Activated B cell treated with CpG ODN at 0.5 μM for 24 hours (primary cell): ENCODE results near the gene BARD1. TPM values are rescaled to one million over a fixed set of nuclear protein-coding genes. Genes with fewer than 3 reads are reported as not detected.
"Not testable (repeated sequence)": the region's sequence is repeated elsewhere in the genome, so short reads cannot be mapped to it uniquely, and the experiment has no call there.

Experiments
- ATAC-seq: fragments of 200-7000 bp; cut with Tn5 transposase; one replicate; pipeline ENCODE4 v1.10.0; 2021; ENCODE audit warnings: low read depth, mild to moderate bottlenecking, moderate library complexity
- CTCF ChIA-PET: fragments of 350-600 bp; sonication (Branson Sonifier 250); formaldehyde crosslinking; loops from one replicate; lab custom pipeline; 2021; ENCODE audit warnings: antibody characterized with exemption; lab: Charles Lee
- POLR2A ChIA-PET: fragments of 350-600 bp; sonication (Branson Sonifier 250); formaldehyde crosslinking; loops from one replicate; lab custom pipeline; 2021; ENCODE audit warnings: antibody characterized with exemption; lab: Charles Lee
- DNase-seq: peaks from one replicate; pipeline ENCODE4 v3.0.0; 2022
- H3K27ac Mint-ChIP-seq: one replicate; pipeline ENCODE4 v1.8.0; 2020; ENCODE audit warnings: mixed read lengths
- H3K27me3 Mint-ChIP-seq: one replicate; pipeline ENCODE4 v1.8.0; 2021; ENCODE audit warnings: mixed read lengths
- H3K36me3 Mint-ChIP-seq: one replicate; pipeline ENCODE4 v1.8.0; 2021; ENCODE audit warnings: low read depth, mixed read lengths
- H3K4me1 Mint-ChIP-seq: one replicate; pipeline ENCODE4 v1.8.0; 2021; ENCODE audit warnings: mixed read lengths
- H3K4me3 Mint-ChIP-seq: one replicate; pipeline ENCODE4 v1.8.0; 2020; ENCODE audit warnings: mild to moderate bottlenecking, mixed read lengths
- H3K9me3 Mint-ChIP-seq: one replicate; pipeline ENCODE4 v1.8.0; 2020; ENCODE audit warnings: mixed read lengths
- intact Hi-C: fragments of 100-400 bp; cut with micrococcal nuclease; formaldehyde crosslinking; loops from one replicate; pipeline ENCODE4 v1.15.1; 2024
- total RNA-seq: library from RNA; stranded (reverse); gene quantifications from 2 replicates; pipeline ENCODE4 v1.2.3, GENCODE V29; 2022
- TF ChIP-seq, protein P1 (sequence below): fragments of 200-600 bp; IDR thresholded peaks from one replicate; pipeline ENCODE4 v1.8.0; 2022; ENCODE audit warnings: antibody characterized with exemption, mild to moderate bottlenecking

Gene BARD1
- total RNA-seq, 1 donor from 2014 or later = 22.5 TPM

DNA sequence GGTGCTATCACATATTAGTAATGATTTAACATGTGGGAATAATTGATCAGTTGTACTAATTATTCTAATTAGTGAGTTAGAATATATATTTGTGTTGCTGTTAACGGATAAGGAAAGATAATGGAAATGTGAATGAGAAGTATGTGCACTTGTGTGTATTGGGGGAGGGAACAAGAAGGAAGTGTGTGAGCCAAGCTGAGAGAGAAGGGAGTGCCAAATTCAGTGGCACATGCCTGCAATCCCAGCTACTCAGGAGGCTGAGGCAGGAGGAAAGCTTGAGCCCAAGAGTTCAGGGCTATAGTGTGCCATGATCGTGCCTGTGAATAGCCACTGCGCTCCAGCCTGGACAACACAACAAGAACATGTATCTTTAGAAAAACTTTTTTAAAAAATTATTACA, 9.3 kb downstream of the BARD1 start:
- H3K36me3 Mint-ChIP-seq = peaks cover 13% of the 10 kb centered on the region

DNA sequence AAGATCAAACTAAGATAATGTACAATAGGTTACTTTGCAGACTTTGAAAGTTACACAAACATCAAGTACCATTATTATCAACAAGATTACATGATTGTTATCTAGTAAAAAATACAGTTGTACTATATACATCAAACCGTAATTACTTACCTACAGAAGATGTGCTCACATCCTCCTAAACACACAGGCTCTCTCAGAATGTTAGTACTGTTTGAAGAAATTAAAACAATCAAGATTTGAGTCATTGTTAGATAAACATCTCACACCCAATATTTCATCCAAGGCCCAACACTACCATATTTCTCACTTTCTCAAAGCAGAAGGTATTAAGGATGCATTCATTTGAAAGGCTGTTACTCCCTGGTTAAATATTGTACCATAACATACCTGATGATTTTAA, 12.6 kb downstream of the BARD1 start:
- Mint-ChIP-seq H3K27ac (no peak overlapping the region), H3K4me3 (no peak overlapping the region), H3K27me3 (no peaks in the 10 kb centered on the region), H3K4me1 (peaks cover 15% of the 10 kb centered on the region), H3K9me3 (no peaks in the 10 kb centered on the region), H3K36me3 (peaks cover 25% of the 10 kb centered on the region)
- ATAC-seq (no peak), DNase-seq (no peak)
- TF ChIP-seq, protein P1, sequence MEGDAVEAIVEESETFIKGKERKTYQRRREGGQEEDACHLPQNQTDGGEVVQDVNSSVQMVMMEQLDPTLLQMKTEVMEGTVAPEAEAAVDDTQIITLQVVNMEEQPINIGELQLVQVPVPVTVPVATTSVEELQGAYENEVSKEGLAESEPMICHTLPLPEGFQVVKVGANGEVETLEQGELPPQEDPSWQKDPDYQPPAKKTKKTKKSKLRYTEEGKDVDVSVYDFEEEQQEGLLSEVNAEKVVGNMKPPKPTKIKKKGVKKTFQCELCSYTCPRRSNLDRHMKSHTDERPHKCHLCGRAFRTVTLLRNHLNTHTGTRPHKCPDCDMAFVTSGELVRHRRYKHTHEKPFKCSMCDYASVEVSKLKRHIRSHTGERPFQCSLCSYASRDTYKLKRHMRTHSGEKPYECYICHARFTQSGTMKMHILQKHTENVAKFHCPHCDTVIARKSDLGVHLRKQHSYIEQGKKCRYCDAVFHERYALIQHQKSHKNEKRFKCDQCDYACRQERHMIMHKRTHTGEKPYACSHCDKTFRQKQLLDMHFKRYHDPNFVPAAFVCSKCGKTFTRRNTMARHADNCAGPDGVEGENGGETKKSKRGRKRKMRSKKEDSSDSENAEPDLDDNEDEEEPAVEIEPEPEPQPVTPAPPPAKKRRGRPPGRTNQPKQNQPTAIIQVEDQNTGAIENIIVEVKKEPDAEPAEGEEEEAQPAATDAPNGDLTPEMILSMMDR = no peak
- ChIA-PET POLR2A (no interaction called here), CTCF (no interaction called here)
- intact Hi-C loops = loop anchor here (2.0 kb wide), 1 partner anchor 18 kb away; no protein-coding TSS in a partner anchor

More for the DNA sequence above, 9.3 kb downstream of the BARD1 start:
- TF ChIP-seq, protein P1 = no peak
- no peak overlapping the region for H3K4me3 Mint-ChIP-seq
- no peaks in the 10 kb centered on the region for H3K9me3 Mint-ChIP-seq
- no peak overlapping the region for H3K27ac Mint-ChIP-seq
- intact Hi-C loops = loop anchor here (10.0 kb wide), 1 partner anchor 1765 kb away; no protein-coding TSS in a partner anchor
- no peaks in the 10 kb centered on the region for H3K27me3 Mint-ChIP-seq
- DNase-seq (no peak), ATAC-seq (no peak)
- CTCF ChIA-PET = no interaction called here
- H3K4me1 Mint-ChIP-seq = peaks cover 16% of the 10 kb centered on the region
- POLR2A ChIA-PET = interaction anchor here (1.3 kb wide), 1 partner anchor 8 kb away, joined by 3 read pairs; no protein-coding TSS in a partner anchor

DNA sequence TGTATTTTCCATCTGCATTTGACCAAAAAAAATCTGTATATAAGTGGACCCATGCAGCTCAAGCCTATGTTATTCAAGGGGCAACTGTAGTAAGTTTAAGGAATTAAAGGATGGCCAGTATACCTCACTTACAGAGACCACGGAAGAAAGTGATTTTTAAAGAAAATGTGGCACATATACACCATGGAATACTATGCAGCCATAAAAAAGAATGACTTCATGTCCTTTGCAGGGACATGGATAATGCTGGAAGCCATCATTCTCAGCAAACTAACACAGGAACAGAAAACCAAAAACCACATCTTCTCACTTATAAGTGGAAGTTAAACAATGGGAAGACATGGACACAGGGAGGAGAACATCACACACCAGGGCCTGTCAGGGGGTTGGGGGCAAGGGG, 26.3 kb downstream of the BARD1 start:
- intact Hi-C loops, CTCF ChIA-PET, POLR2A ChIA-PET, H3K4me1 Mint-ChIP-seq, H3K27me3 Mint-ChIP-seq, H3K27ac Mint-ChIP-seq, ATAC-seq, H3K9me3 Mint-ChIP-seq, DNase-seq, H3K4me3 Mint-ChIP-seq: not testable (repeated sequence)
- peaks cover 69% of the 10 kb centered on the region for H3K36me3 Mint-ChIP-seq

DNA sequence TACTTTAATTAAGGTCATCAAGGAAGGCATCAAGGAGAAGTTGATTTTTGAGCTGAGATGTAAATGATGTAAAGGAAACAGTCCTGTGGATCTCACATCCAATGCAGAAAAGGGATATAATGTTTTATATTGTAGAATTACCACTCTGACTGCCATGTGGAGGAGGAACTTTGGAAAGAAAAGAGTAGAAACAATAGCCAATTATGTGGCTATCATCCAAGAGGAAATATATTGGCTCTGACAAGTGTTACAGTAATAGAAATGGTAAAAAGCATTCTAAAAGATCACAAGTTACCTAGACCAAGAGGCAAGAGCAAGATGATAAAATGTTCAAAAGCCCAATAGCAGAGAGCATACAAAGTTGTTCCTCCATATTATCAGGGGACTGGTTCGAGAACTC, 26.8 kb downstream of the BARD1 start:
- TF ChIP-seq, protein P1 = no peak
- intact Hi-C loops = no loop called here

DNA sequence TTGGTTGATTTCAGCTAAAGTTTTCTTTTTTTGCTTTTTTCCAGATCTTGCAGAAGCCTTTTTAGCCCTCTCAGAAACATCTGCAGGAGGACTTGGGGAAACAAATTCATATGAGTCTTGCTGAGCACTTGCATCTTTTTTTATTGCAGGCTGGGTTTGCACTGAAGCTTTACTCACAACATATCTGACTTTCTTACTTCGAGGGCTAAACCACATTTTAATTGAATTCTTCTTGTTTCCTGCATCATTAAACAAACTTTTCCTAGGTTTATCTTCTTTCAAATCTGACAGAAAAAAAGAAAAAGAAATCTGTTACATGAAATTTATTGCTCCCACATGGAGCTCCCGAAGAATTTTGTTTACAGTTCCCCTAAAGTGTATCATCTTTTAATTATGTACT, 28.3 kb downstream of the BARD1 start:
- POLR2A ChIA-PET = no interaction called here
- H3K27ac Mint-ChIP-seq = no peak overlapping the region
- ATAC-seq = no peak

More for the DNA sequence above, 26.8 kb downstream of the BARD1 start:
- no peaks in the 10 kb centered on the region for H3K4me1 Mint-ChIP-seq
- ATAC-seq (no peak), DNase-seq (no peak)
- ChIA-PET CTCF (no interaction called here), POLR2A (no interaction called here)
- peaks cover 67% of the 10 kb centered on the region for H3K36me3 Mint-ChIP-seq
- no peaks in the 10 kb centered on the region for H3K27me3 Mint-ChIP-seq
- H3K9me3 Mint-ChIP-seq = peaks cover 2% of the 10 kb centered on the region
- no peak overlapping the region for H3K4me3 Mint-ChIP-seq
- no peak overlapping the region for H3K27ac Mint-ChIP-seq

More for the DNA sequence above, 28.3 kb downstream of the BARD1 start:
- CTCF ChIA-PET = no interaction called here
- H3K4me1 Mint-ChIP-seq = no peaks in the 10 kb centered on the region
- H3K9me3 Mint-ChIP-seq = peaks cover 2% of the 10 kb centered on the region
- no peak overlapping the region for H3K4me3 Mint-ChIP-seq
- DNase-seq = no peak
- H3K36me3 Mint-ChIP-seq = peaks cover 80% of the 10 kb centered on the region
- intact Hi-C loops = no loop called here
- H3K27me3 Mint-ChIP-seq = no peaks in the 10 kb centered on the region
- TF ChIP-seq, protein P1 = no peak
